Measurements from ENCODE around the gene ITK. TPM values are rescaled to one million over a fixed set of nuclear protein-coding genes. Genes with fewer than 3 reads are reported as not detected.

Gene ITK
- total and polyA plus RNA-seq, 4 donors = 0.35 to 1.5 (median 0.43) TPM

- Histone ChIP-seq H3K4me1 (ENCODE audit: control insufficient read depth in 4 of 4, insufficient read depth in 4 of 4, low read length in 3 of 4) (no peaks in the 10 kb centered on the region), H3K9ac (ENCODE audit: low read depth in 1 of 2, low read length in 2 of 2) (no peak overlapping the region), H3K4me3 (ENCODE audit: low read depth in 1 of 3, low read length in 3 of 3) (no peak overlapping the region), H3K9me3 (ENCODE audit: control insufficient read depth in 4 of 4, low read length in 3 of 4) (no peaks in the 10 kb centered on the region), H3K27ac (ENCODE audit: low read depth in 1 of 2, low read length in 2 of 2) (no peak overlapping the region), H3K27me3 (ENCODE audit: control insufficient read depth in 4 of 4, insufficient read depth in 4 of 4, low read length in 3 of 4) (peaks cover 0 to 12% (median 2%) of the 10 kb centered on the region in 4 donors), H3K36me3 (ENCODE audit: control insufficient read depth in 4 of 4, insufficient read depth in 3 of 4, low read depth in 1 of 4, low read length in 3 of 4) (no peaks in the 10 kb centered on the region)
- no peak for DNase-seq (ENCODE audit: low spot score)
- 77% methylated on average over 5 of the region's 5 CpGs for WGBS
- TF ChIP-seq, protein P1, sequence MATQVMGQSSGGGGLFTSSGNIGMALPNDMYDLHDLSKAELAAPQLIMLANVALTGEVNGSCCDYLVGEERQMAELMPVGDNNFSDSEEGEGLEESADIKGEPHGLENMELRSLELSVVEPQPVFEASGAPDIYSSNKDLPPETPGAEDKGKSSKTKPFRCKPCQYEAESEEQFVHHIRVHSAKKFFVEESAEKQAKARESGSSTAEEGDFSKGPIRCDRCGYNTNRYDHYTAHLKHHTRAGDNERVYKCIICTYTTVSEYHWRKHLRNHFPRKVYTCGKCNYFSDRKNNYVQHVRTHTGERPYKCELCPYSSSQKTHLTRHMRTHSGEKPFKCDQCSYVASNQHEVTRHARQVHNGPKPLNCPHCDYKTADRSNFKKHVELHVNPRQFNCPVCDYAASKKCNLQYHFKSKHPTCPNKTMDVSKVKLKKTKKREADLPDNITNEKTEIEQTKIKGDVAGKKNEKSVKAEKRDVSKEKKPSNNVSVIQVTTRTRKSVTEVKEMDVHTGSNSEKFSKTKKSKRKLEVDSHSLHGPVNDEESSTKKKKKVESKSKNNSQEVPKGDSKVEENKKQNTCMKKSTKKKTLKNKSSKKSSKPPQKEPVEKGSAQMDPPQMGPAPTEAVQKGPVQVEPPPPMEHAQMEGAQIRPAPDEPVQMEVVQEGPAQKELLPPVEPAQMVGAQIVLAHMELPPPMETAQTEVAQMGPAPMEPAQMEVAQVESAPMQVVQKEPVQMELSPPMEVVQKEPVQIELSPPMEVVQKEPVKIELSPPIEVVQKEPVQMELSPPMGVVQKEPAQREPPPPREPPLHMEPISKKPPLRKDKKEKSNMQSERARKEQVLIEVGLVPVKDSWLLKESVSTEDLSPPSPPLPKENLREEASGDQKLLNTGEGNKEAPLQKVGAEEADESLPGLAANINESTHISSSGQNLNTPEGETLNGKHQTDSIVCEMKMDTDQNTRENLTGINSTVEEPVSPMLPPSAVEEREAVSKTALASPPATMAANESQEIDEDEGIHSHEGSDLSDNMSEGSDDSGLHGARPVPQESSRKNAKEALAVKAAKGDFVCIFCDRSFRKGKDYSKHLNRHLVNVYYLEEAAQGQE (IDR thresholded peaks at IDR 0.05) = no peak
- no peak for TF ChIP-seq SP1 (IDR thresholded peaks at IDR 0.05)
- TF ChIP-seq HNF4G (IDR thresholded peaks at IDR 0.05) = no peak
- no peak for TF ChIP-seq TAF1 (conservative IDR thresholded peaks at IDR 0.05)
- no peak for TF ChIP-seq NR2F2 (IDR thresholded peaks at IDR 0.05)
- no peak for TF ChIP-seq GABPA (IDR thresholded peaks at IDR 0.05 in 1 of 2, conservative IDR thresholded peaks at IDR 0.05 in 1 of 2)
- no peak for TF ChIP-seq ZBTB33 (IDR thresholded peaks at IDR 0.05)
- no peak for TF ChIP-seq EGR1 (IDR thresholded peaks at IDR 0.05; ENCODE audit: low read depth in 2 of 2)
- TF ChIP-seq MAX (IDR thresholded peaks at IDR 0.05) = no peak
- TF ChIP-seq RXRA (IDR thresholded peaks at IDR 0.05) = no peak
- TF ChIP-seq, protein P2, sequence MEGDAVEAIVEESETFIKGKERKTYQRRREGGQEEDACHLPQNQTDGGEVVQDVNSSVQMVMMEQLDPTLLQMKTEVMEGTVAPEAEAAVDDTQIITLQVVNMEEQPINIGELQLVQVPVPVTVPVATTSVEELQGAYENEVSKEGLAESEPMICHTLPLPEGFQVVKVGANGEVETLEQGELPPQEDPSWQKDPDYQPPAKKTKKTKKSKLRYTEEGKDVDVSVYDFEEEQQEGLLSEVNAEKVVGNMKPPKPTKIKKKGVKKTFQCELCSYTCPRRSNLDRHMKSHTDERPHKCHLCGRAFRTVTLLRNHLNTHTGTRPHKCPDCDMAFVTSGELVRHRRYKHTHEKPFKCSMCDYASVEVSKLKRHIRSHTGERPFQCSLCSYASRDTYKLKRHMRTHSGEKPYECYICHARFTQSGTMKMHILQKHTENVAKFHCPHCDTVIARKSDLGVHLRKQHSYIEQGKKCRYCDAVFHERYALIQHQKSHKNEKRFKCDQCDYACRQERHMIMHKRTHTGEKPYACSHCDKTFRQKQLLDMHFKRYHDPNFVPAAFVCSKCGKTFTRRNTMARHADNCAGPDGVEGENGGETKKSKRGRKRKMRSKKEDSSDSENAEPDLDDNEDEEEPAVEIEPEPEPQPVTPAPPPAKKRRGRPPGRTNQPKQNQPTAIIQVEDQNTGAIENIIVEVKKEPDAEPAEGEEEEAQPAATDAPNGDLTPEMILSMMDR (IDR thresholded peaks at IDR 0.05; ENCODE audit: low read depth, low read length, missing input control) = no peak
- no peak for TF ChIP-seq JUND (IDR thresholded peaks at IDR 0.05)
- TF ChIP-seq FOXA1 (IDR thresholded peaks at IDR 0.05) = no peak
- TF ChIP-seq RAD21 (IDR thresholded peaks at IDR 0.05) = no peak
- no peak for TF ChIP-seq HNF4A (conservative IDR thresholded peaks at IDR 0.05)
- no peak for TF ChIP-seq YY1 (IDR thresholded peaks at IDR 0.05)
- TF ChIP-seq ATF3 (IDR thresholded peaks at IDR 0.05) = no peak
Observed at GRCh38 chr5:157164521-157164920, 16.1 kb upstream of the ITK start.
